ENCODE measurements around the gene LGALS3BP.

DNA sequence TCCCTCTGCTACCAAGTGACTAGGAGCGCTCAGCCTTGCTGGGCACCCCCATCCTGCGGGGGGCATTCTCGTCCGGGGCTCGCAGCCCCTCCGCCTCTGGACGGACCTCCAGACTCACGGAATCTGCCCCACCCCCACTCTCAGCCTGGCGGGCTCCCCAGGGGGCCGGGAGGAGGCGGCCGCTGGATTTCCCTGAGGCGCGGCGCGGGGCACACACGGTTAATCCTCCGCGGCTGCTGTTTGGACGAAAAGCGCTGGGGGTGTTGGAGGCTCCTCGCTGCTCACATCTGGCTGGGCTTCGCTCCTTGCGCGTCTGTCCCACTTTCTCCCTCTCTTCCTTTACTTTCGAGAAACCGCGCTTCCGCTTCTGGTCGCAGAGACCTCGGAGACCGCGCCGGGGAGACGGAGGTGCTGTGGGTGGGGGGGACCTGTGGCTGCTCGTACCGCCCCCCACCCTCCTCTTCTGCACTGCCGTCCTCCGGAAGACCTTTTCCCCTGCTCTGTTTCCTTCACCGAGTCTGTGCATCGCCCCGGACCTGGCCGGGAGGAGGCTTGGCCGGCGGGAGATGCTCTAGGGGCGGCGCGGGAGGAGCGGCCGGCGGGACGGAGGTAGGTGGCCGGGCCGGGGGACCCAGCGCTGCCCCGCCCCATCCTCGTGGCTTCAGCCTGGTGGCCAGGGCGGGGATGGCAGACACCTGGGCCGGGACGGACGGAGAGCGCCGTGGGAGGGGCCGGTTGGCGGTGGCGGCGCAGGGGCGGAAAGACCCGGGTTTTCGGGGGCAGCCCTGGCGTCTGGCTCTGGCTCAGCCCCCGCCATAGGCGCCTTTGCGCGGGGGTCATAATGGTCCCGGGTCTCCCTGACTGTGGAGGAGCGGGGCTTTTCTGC is 44.4 kb upstream of the LGALS3BP start, which contains the start of gene C1QTNF1:
- no peak for TF ChIP-seq POLR2AphosphoS5 (IDR thresholded peaks at IDR 0.05; ENCODE audit: low read depth, low read length)
- peak; percentile 88 for TF ChIP-seq KDM4A (IDR thresholded peaks at IDR 0.05; ENCODE audit: low read depth, low read length, severe bottlenecking)
- TF ChIP-seq BRCA1 (IDR thresholded peaks at IDR 0.05; ENCODE audit: low read depth, low read length), result no peak
- TF ChIP-seq, protein P1, sequence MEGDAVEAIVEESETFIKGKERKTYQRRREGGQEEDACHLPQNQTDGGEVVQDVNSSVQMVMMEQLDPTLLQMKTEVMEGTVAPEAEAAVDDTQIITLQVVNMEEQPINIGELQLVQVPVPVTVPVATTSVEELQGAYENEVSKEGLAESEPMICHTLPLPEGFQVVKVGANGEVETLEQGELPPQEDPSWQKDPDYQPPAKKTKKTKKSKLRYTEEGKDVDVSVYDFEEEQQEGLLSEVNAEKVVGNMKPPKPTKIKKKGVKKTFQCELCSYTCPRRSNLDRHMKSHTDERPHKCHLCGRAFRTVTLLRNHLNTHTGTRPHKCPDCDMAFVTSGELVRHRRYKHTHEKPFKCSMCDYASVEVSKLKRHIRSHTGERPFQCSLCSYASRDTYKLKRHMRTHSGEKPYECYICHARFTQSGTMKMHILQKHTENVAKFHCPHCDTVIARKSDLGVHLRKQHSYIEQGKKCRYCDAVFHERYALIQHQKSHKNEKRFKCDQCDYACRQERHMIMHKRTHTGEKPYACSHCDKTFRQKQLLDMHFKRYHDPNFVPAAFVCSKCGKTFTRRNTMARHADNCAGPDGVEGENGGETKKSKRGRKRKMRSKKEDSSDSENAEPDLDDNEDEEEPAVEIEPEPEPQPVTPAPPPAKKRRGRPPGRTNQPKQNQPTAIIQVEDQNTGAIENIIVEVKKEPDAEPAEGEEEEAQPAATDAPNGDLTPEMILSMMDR (IDR thresholded peaks at IDR 0.05; ENCODE audit: control extremely low read depth in 1 of 3, insufficient read depth in 1 of 3, low read depth in 1 of 3, low read length in 3 of 3), result peak; percentile 42 to 49 (median 48)
- TF ChIP-seq, protein P2, sequence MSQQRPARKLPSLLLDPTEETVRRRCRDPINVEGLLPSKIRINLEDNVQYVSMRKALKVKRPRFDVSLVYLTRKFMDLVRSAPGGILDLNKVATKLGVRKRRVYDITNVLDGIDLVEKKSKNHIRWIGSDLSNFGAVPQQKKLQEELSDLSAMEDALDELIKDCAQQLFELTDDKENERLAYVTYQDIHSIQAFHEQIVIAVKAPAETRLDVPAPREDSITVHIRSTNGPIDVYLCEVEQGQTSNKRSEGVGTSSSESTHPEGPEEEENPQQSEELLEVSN (IDR thresholded peaks at IDR 0.05), result no peak
- no peak for TF ChIP-seq POLR2A (IDR thresholded peaks at IDR 0.05; ENCODE audit: control extremely low read depth in 1 of 2, low read depth in 2 of 2, low read length in 2 of 2)
- TF ChIP-seq, protein P3, sequence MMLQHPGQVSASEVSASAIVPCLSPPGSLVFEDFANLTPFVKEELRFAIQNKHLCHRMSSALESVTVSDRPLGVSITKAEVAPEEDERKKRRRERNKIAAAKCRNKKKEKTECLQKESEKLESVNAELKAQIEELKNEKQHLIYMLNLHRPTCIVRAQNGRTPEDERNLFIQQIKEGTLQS (IDR thresholded peaks at IDR 0.05; ENCODE audit: insufficient read depth, low read depth, low read length), result no peak
- TF ChIP-seq SP1 (IDR thresholded peaks at IDR 0.05; ENCODE audit: low read depth, low read length), result no peak

Data from H1 (cell line).